Coronary artery (tissue), 2 donors: ENCODE data around the gene VTI1A.

ENCODE experiments used
- DNase-seq: peaks from one replicate; pipeline ENCODE4 v3.0.0-alpha.2; 2017; ENCODE audit warnings: low spot score
- H3K27ac ChIP-seq, 2 donors: fragments of 200-600 bp; sonication (generic); one replicate each; pipeline ENCODE4 v1.5.1; 2016 to 2019
- H3K4me3 ChIP-seq: fragments of 200-600 bp; sonication (generic); 2 replicates; pipeline ENCODE4 v1.5.1; 2016; ENCODE audit warnings: mild to moderate bottlenecking, moderate library complexity
- CTCF ChIP-seq: fragments of 200-600 bp; sonication (generic); IDR thresholded peaks from one replicate; pipeline ENCODE4 v1.5.1; 2019; ENCODE audit warnings: antibody characterized with exemption

Gene VTI1A

GRCh38 chr10:112515852-112516251 lies 68.8 kb downstream of the VTI1A start:
- no peak for TF ChIP-seq CTCF

GRCh38 chr10:112517451-112517862 lies 70.4 kb downstream of the VTI1A start:
- Histone ChIP-seq H3K4me3 (no peak overlapping the region), H3K27ac (no peak overlapping the region)
- DNase-seq, result no peak
- TF ChIP-seq CTCF, result no peak

More at GRCh38 chr10:112515852-112516251, 68.8 kb downstream of the VTI1A start:
- Histone ChIP-seq H3K27ac (no peak overlapping the region), H3K4me3 (no peak overlapping the region)
- no peak for DNase-seq

- DNase-seq, result no peak
- no peak overlapping the region for H3K4me3 ChIP-seq
- no peak for TF ChIP-seq CTCF
- H3K27ac ChIP-seq, result no peak overlapping the region
Measured at GRCh38 chr10:112519133-112519761, 72.2 kb downstream of the VTI1A start.

- TF ChIP-seq CTCF, result no peak
- H3K4me3 ChIP-seq, result no peak overlapping the region
- no peak for DNase-seq
Measured at GRCh38 chr10:112520914-112521313, 73.9 kb downstream of the VTI1A start.

GRCh38 chr10:112524641-112525040 lies 77.6 kb downstream of the VTI1A start:
- no peak for TF ChIP-seq CTCF
- no peak overlapping the region for H3K27ac ChIP-seq
- DNase-seq, result no peak
- H3K4me3 ChIP-seq, result no peak overlapping the region

More at GRCh38 chr10:112520914-112521313, 73.9 kb downstream of the VTI1A start:
- H3K27ac ChIP-seq, result no peak overlapping the region

- Histone ChIP-seq H3K4me3 (no peak overlapping the region), H3K27ac (no peak overlapping the region)
- TF ChIP-seq CTCF, result no peak
- no peak for DNase-seq
Measured at GRCh38 chr10:112525200-112525599, 78.2 kb downstream of the VTI1A start.

- no peak for DNase-seq
- TF ChIP-seq CTCF, result no peak
- Histone ChIP-seq H3K27ac (no peak overlapping the region), H3K4me3 (no peak overlapping the region)
Measured at GRCh38 chr10:112526139-112526538, 79.1 kb downstream of the VTI1A start.
